WI38 (cell line): ENCODE measurements around the gene NNMT.
A peak's percentile ranks its signal among the peaks of the same experiment; 100 is the strongest.
"Not testable (repeated sequence)": the region's sequence is repeated elsewhere in the genome, so short reads cannot be mapped to it uniquely, and the experiment has no call there.

Experiments
- H3K4me3 ChIP-seq: 2 replicates; pipeline ENCODE4 v1.5.1; 2011; ENCODE audit warnings: low read depth, mild to moderate bottlenecking, control low read depth, low read length
- TF ChIP-seq, protein P1 (sequence below): IDR thresholded peaks from 2 replicates; pipeline ENCODE4 v1.5.1; 2012; ENCODE audit warnings: low read depth, mild to moderate bottlenecking, control low read depth, low read length

NNMT gene

DNA sequence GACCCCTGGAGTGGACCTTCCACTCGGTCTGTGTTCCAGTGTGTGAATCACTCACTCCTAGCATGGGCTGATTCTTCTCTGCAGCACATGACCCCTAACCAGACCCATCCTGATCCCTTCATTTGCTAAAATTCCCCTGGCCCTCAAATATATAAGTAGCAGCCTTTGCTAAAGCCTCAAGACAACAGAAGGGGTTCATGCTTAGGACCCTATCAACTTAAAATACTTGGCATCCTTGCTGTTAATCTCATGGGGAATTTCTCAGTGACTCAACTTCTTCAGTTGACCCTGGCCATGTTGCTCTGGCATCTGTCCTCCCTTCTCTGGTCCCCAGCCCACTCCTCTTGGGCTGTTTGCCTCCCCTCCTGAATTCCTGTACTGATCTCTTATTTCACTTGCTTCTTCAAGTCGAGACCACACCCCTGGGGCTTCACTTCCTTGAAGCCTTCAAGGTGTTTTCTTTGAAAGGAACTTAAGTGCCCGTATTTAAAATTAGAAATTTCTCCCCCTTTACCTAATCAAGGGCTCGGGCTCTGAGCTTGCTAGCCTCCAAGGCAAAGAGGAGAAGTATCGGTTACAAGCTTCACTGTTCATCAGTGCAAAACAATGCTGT is 23.6 kb downstream of the NNMT start:
- no peak overlapping the region for H3K4me3 ChIP-seq
- TF ChIP-seq, protein P1, sequence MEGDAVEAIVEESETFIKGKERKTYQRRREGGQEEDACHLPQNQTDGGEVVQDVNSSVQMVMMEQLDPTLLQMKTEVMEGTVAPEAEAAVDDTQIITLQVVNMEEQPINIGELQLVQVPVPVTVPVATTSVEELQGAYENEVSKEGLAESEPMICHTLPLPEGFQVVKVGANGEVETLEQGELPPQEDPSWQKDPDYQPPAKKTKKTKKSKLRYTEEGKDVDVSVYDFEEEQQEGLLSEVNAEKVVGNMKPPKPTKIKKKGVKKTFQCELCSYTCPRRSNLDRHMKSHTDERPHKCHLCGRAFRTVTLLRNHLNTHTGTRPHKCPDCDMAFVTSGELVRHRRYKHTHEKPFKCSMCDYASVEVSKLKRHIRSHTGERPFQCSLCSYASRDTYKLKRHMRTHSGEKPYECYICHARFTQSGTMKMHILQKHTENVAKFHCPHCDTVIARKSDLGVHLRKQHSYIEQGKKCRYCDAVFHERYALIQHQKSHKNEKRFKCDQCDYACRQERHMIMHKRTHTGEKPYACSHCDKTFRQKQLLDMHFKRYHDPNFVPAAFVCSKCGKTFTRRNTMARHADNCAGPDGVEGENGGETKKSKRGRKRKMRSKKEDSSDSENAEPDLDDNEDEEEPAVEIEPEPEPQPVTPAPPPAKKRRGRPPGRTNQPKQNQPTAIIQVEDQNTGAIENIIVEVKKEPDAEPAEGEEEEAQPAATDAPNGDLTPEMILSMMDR = no peak

GRCh38 chr11:114321621-114322257 is 25.5 kb downstream of the NNMT start:
- TF ChIP-seq, protein P1 = no peak
- no peak overlapping the region for H3K4me3 ChIP-seq

DNA sequence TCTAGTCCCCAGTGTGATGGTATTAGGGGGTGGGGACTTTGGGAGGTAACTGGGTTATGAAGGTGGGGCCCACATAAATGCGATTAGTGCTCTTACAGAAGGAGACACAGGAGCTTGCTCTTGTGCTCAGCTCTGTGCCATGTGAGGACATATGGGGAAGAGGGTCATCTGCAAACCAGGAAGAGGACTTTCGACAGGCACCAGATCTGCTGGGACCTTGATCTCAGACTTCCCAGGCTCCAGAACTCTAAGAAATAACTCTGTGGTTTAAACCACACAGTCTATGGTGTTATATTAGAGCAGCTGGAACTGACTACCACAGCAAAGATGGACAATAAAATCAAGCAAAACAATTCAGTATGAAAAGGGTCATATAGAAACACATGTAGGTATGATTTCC is 26.7 kb downstream of the NNMT start:
- TF ChIP-seq, protein P1 = no peak
- H3K4me3 ChIP-seq = no peak overlapping the region

DNA sequence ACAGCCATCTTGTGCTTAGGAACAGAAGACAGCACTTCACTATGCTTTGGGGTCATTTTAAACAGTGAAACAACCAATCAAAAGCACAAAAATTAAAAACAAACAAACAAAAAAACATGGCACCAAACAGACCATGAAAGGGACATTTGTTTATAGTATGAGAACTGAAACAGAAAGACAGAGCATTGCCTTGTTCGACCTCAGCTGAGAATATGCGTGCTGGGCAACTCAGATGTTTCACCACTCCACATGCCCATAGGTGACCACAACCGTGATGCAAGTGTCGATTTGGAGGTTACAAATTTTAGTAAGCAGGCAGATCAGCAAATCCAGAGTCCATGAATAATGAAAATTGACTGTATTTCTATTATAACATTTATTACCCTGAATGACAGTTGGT is 30.0 kb downstream of the NNMT start:
- TF ChIP-seq, protein P1 = no peak
- H3K4me3 ChIP-seq = no peak overlapping the region

GRCh38 chr11:114326776-114327175 is 30.6 kb downstream of the NNMT start:
- TF ChIP-seq, protein P1 = no peak
- H3K4me3 ChIP-seq = no peak overlapping the region

GRCh38 chr11:114330373-114330772 is 34.2 kb downstream of the NNMT start:
- TF ChIP-seq, protein P1 = no peak
- no peak overlapping the region for H3K4me3 ChIP-seq

- TF ChIP-seq, protein P1 = peak; percentile 80
- no peak overlapping the region for H3K4me3 ChIP-seq
These were observed 44.3 kb downstream of the NNMT start for GRCh38 chr11:114340311-114341131.

DNA sequence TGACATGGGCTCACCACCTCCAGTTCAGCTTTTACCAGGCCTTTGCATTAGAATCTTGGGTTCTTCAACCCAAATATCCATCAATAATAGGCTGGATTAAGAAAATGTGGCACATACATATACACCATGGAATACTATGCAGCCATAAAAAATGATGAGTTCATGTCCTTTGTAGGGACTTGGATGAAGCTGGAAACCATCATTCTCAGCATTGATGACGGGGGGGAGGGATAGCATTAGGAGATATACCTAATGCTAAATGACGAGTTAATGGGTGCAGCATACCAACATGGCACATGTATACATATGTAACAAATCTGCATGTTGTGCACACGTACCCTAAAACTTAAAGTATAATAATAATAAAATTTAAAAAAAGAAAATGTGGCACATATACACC is 45.5 kb downstream of the NNMT start:
- not testable (repeated sequence) for H3K4me3 ChIP-seq
